ENCODE data around the gene RABEP1.

RABEP1 gene

GRCh38 chr17:5329784-5330557 is 47.9 kb downstream of the RABEP1 start:
- TF ChIP-seq CTCF (IDR thresholded peaks at IDR 0.05), result no peak

- TF ChIP-seq CTCF (IDR thresholded peaks at IDR 0.05), result no peak
Measured at GRCh38 chr17:5330981-5331380, 48.9 kb downstream of the RABEP1 start.

- TF ChIP-seq CTCF (IDR thresholded peaks at IDR 0.05), result no peak
Measured at GRCh38 chr17:5331506-5331905, 49.4 kb downstream of the RABEP1 start.

GRCh38 chr17:5344914-5345313 is 62.8 kb downstream of the RABEP1 start:
- TF ChIP-seq CTCF (IDR thresholded peaks at IDR 0.05), result no peak

- TF ChIP-seq CTCF (IDR thresholded peaks at IDR 0.05), result no peak
Measured at GRCh38 chr17:5352681-5353289, 70.7 kb downstream of the RABEP1 start.

- TF ChIP-seq CTCF (IDR thresholded peaks at IDR 0.05), result no peak
Measured at GRCh38 chr17:5354310-5354709, 72.2 kb downstream of the RABEP1 start.

- no peak for TF ChIP-seq CTCF (IDR thresholded peaks at IDR 0.05)
Measured at GRCh38 chr17:5354886-5355415, 72.9 kb downstream of the RABEP1 start.
